ENCODE measurements around the gene IMMT. TPM values are rescaled to one million over a fixed set of nuclear protein-coding genes. Genes with fewer than 3 reads are reported as not detected.

Gene IMMT
- total RNA-seq, 1 donor from 2014 or later = 99.4 TPM

- no peak overlapping the region for H3K27ac Mint-ChIP-seq (ENCODE audit: unreplicated experiment)
- no peak for FAIRE-seq
These were observed 55.3 kb downstream of the IMMT start for GRCh38 chr2:86139981-86140380.

GRCh38 chr2:86138736-86139625 lies 56.3 kb downstream of the IMMT start:
- Mint-ChIP-seq H3K27ac (ENCODE audit: unreplicated experiment) (no peak overlapping the region), H3K27me3 (ENCODE audit: low read depth, unreplicated experiment) (no peaks in the 10 kb centered on the region), H3K4me1 (ENCODE audit: low read depth, unreplicated experiment) (no peaks in the 10 kb centered on the region), H3K36me3 (ENCODE audit: low read depth, unreplicated experiment) (peaks cover 41% of the 10 kb centered on the region), H3K9me3 (ENCODE audit: unreplicated experiment) (no peaks in the 10 kb centered on the region), H3K4me3 (ENCODE audit: unreplicated experiment) (no peak overlapping the region)
- no peak overlapping the region for H3K27ac ChIP-seq (ENCODE audit: low read depth, low read length)
- DNase-seq (ENCODE audit: low read depth) (no peak), FAIRE-seq (no peak)
- no peaks in the 10 kb centered on the region for H3K27me3 ChIP-seq (ENCODE audit: insufficient read depth, low read length)
- no peak for TF ChIP-seq CTCF (IDR thresholded peaks at IDR 0.05; ENCODE audit: insufficient read depth, low read depth, low read length)
- TF ChIP-seq EZH2 (IDR thresholded peaks at IDR 0.05; ENCODE audit: insufficient read depth, low read length) = no peak
- H3K4me3 ChIP-seq (ENCODE audit: insufficient read depth, low read depth, low read length) = no peak overlapping the region
- H4K20me1 ChIP-seq (ENCODE audit: insufficient read depth, low read length) = no peaks in the 10 kb centered on the region
- no peak overlapping the region for H2AFZ ChIP-seq (ENCODE audit: low read depth, low read length)
- no peaks in the 10 kb centered on the region for H3K79me2 ChIP-seq (ENCODE audit: insufficient read depth, low read length)
- H3K9me3 ChIP-seq (ENCODE audit: insufficient read depth, low read depth, low read length) = no peaks in the 10 kb centered on the region
- H3K9ac ChIP-seq (ENCODE audit: low read length) = no peak overlapping the region
- no peaks in the 10 kb centered on the region for H3K4me1 ChIP-seq (ENCODE audit: insufficient read depth, low read length)
- no peak overlapping the region for H3K4me2 ChIP-seq (ENCODE audit: low read length)
- H3K36me3 ChIP-seq (ENCODE audit: insufficient read depth, low read length) = peaks cover 66% of the 10 kb centered on the region

More at GRCh38 chr2:86139981-86140380, 55.3 kb downstream of the IMMT start:
- DNase-seq (ENCODE audit: low read depth) = no peak
- no peaks in the 10 kb centered on the region for H3K4me1 Mint-ChIP-seq (ENCODE audit: low read depth, unreplicated experiment)
- peaks cover 35% of the 10 kb centered on the region for H3K36me3 Mint-ChIP-seq (ENCODE audit: low read depth, unreplicated experiment)
- peaks cover 3% of the 10 kb centered on the region for H4K20me1 ChIP-seq (ENCODE audit: insufficient read depth, low read length)
- no peaks in the 10 kb centered on the region for H3K9me3 ChIP-seq (ENCODE audit: insufficient read depth, low read depth, low read length)
- H3K4me3 Mint-ChIP-seq (ENCODE audit: unreplicated experiment) = no peak overlapping the region
- H3K27me3 ChIP-seq (ENCODE audit: insufficient read depth, low read length) = no peaks in the 10 kb centered on the region
- H3K4me3 ChIP-seq (ENCODE audit: insufficient read depth, low read depth, low read length) = no peak overlapping the region
- H2AFZ ChIP-seq (ENCODE audit: low read depth, low read length) = no peak overlapping the region
- H3K4me2 ChIP-seq (ENCODE audit: low read length) = no peak overlapping the region
- H3K79me2 ChIP-seq (ENCODE audit: insufficient read depth, low read length) = no peaks in the 10 kb centered on the region
- no peaks in the 10 kb centered on the region for H3K27me3 Mint-ChIP-seq (ENCODE audit: low read depth, unreplicated experiment)
- H3K36me3 ChIP-seq (ENCODE audit: insufficient read depth, low read length) = peaks cover 66% of the 10 kb centered on the region
- H3K4me1 ChIP-seq (ENCODE audit: insufficient read depth, low read length) = no peaks in the 10 kb centered on the region
- H3K9ac ChIP-seq (ENCODE audit: low read length) = no peak overlapping the region
- no peaks in the 10 kb centered on the region for H3K9me3 Mint-ChIP-seq (ENCODE audit: unreplicated experiment)
- TF ChIP-seq CTCF (IDR thresholded peaks at IDR 0.05; ENCODE audit: insufficient read depth, low read depth, low read length) (no peak), EZH2 (IDR thresholded peaks at IDR 0.05; ENCODE audit: insufficient read depth, low read length) (no peak)
- no peak overlapping the region for H3K27ac ChIP-seq (ENCODE audit: low read depth, low read length)

GRCh38 chr2:86136141-86136540 lies 59.1 kb downstream of the IMMT start:
- no peak for DNase-seq (ENCODE audit: low read depth)
- Mint-ChIP-seq H3K36me3 (ENCODE audit: low read depth, unreplicated experiment) (peaks cover 31% of the 10 kb centered on the region), H3K27ac (ENCODE audit: unreplicated experiment) (no peak overlapping the region), H3K9me3 (ENCODE audit: unreplicated experiment) (no peaks in the 10 kb centered on the region), H3K4me3 (ENCODE audit: unreplicated experiment) (no peak overlapping the region), H3K27me3 (ENCODE audit: low read depth, unreplicated experiment) (no peaks in the 10 kb centered on the region), H3K4me1 (ENCODE audit: low read depth, unreplicated experiment) (no peaks in the 10 kb centered on the region)
- H3K79me2 ChIP-seq (ENCODE audit: insufficient read depth, low read length) = no peaks in the 10 kb centered on the region
- no peaks in the 10 kb centered on the region for H4K20me1 ChIP-seq (ENCODE audit: insufficient read depth, low read length)
- FAIRE-seq = no peak
- no peak for TF ChIP-seq CTCF (IDR thresholded peaks at IDR 0.05; ENCODE audit: insufficient read depth, low read depth, low read length)
- no peak for TF ChIP-seq EZH2 (IDR thresholded peaks at IDR 0.05; ENCODE audit: insufficient read depth, low read length)
- no peaks in the 10 kb centered on the region for H3K9me3 ChIP-seq (ENCODE audit: insufficient read depth, low read depth, low read length)
- H3K27ac ChIP-seq (ENCODE audit: low read depth, low read length) = no peak overlapping the region
- H2AFZ ChIP-seq (ENCODE audit: low read depth, low read length) = no peak overlapping the region
- no peaks in the 10 kb centered on the region for H3K4me1 ChIP-seq (ENCODE audit: insufficient read depth, low read length)
- no peaks in the 10 kb centered on the region for H3K27me3 ChIP-seq (ENCODE audit: insufficient read depth, low read length)
- no peak overlapping the region for H3K4me2 ChIP-seq (ENCODE audit: low read length)
- no peak overlapping the region for H3K4me3 ChIP-seq (ENCODE audit: insufficient read depth, low read depth, low read length)
- H3K36me3 ChIP-seq (ENCODE audit: insufficient read depth, low read length) = peaks cover 78% of the 10 kb centered on the region
- no peak overlapping the region for H3K9ac ChIP-seq (ENCODE audit: low read length)

Data from astrocyte (in vitro differentiated cells and primary cell).